ENCODE measurements around the gene BDKRB2. TPM values are rescaled to one million over a fixed set of nuclear protein-coding genes. Genes with fewer than 3 reads are reported as not detected.
"Not testable (repeated sequence)": the region's sequence is repeated elsewhere in the genome, so short reads cannot be mapped to it uniquely, and the experiment has no call there.

The BDKRB2 gene
- total RNA-seq, 1 experiment from 2014 or later, result 28.2 TPM

GRCh38 chr14:96231526-96232130 lies 27.0 kb downstream of the BDKRB2 start:
- H3K27me3 ChIP-seq (replicated peaks), result no peaks in the 10 kb centered on the region
- peaks cover 45% of the 10 kb centered on the region for H3K4me1 ChIP-seq (replicated peaks)
- DNase-seq (ENCODE audit: low read depth in 1 of 2, low spot score in 2 of 2), result peak; percentile 72 to 83
- H3K27ac ChIP-seq, result peak overlapping the region; percentile 83
- peaks cover 68% of the 10 kb centered on the region for H3K36me3 ChIP-seq
- H3K4me3 ChIP-seq, result no peak overlapping the region
- H3K9me3 ChIP-seq (replicated peaks), result no peaks in the 10 kb centered on the region

GRCh38 chr14:96232506-96232905 lies 27.9 kb downstream of the BDKRB2 start:
- DNase-seq (ENCODE audit: low read depth in 1 of 2, low spot score in 2 of 2), result no peak
- Histone ChIP-seq H3K9me3 (replicated peaks) (no peaks in the 10 kb centered on the region), H3K27ac (no peak overlapping the region), H3K27me3 (replicated peaks) (no peaks in the 10 kb centered on the region), H3K36me3 (peaks cover 73% of the 10 kb centered on the region), H3K4me3 (no peak overlapping the region), H3K4me1 (replicated peaks) (peaks cover 37% of the 10 kb centered on the region)

- H3K27ac ChIP-seq, result no peak overlapping the region
- H3K4me3 ChIP-seq, result no peak overlapping the region
- H3K36me3 ChIP-seq, result peaks cover 74% of the 10 kb centered on the region
- H3K27me3 ChIP-seq (replicated peaks), result no peaks in the 10 kb centered on the region
- H3K4me1 ChIP-seq (replicated peaks), result peaks cover 34% of the 10 kb centered on the region
- H3K9me3 ChIP-seq (replicated peaks), result no peaks in the 10 kb centered on the region
- no peak for DNase-seq (ENCODE audit: low read depth in 1 of 2, low spot score in 2 of 2)
Observed at GRCh38 chr14:96233661-96234060, 29.0 kb downstream of the BDKRB2 start.

- Histone ChIP-seq H3K4me3 (no peak overlapping the region), H3K27me3 (replicated peaks) (no peaks in the 10 kb centered on the region), H3K36me3 (peaks cover 84% of the 10 kb centered on the region), H3K27ac (no peak overlapping the region), H3K9me3 (replicated peaks) (no peaks in the 10 kb centered on the region), H3K4me1 (replicated peaks) (peaks cover 27% of the 10 kb centered on the region)
- DNase-seq (ENCODE audit: low read depth in 1 of 2, low spot score in 2 of 2), result no peak
Observed at GRCh38 chr14:96235426-96235825, 30.8 kb downstream of the BDKRB2 start.

- Histone ChIP-seq H3K27me3 (replicated peaks) (no peaks in the 10 kb centered on the region), H3K9me3 (replicated peaks) (no peaks in the 10 kb centered on the region), H3K4me1 (replicated peaks) (peaks cover 7% of the 10 kb centered on the region; the same call in 1 of the 2 replicates), H3K27ac (no peak overlapping the region), H3K4me3 (no peak overlapping the region), H3K36me3 (peaks cover 96% of the 10 kb centered on the region)
- DNase-seq (ENCODE audit: low read depth in 1 of 2, low spot score in 2 of 2), result no peak
Observed at GRCh38 chr14:96237641-96238040, 33.0 kb downstream of the BDKRB2 start.

- H3K27ac ChIP-seq, result no peak overlapping the region
- H3K36me3 ChIP-seq, result peaks cover 91% of the 10 kb centered on the region
- peaks cover 7% of the 10 kb centered on the region; the same call in 1 of the 2 replicates for H3K4me1 ChIP-seq (replicated peaks)
- H3K27me3 ChIP-seq (replicated peaks), result no peaks in the 10 kb centered on the region
- H3K4me3 ChIP-seq, result no peak overlapping the region
- no peak for DNase-seq (ENCODE audit: low read depth in 1 of 2, low spot score in 2 of 2)
- H3K9me3 ChIP-seq (replicated peaks), result no peaks in the 10 kb centered on the region
Observed at GRCh38 chr14:96238676-96239265, 34.1 kb downstream of the BDKRB2 start.

GRCh38 chr14:96239711-96240141 lies 35.1 kb downstream of the BDKRB2 start:
- no peaks in the 10 kb centered on the region for H3K27me3 ChIP-seq (replicated peaks)
- no peak overlapping the region for H3K4me3 ChIP-seq
- no peak overlapping the region for H3K27ac ChIP-seq
- H3K9me3 ChIP-seq (replicated peaks), result no peaks in the 10 kb centered on the region
- no peak for DNase-seq (ENCODE audit: low read depth in 1 of 2, low spot score in 2 of 2)
- peaks cover 92% of the 10 kb centered on the region for H3K36me3 ChIP-seq
- H3K4me1 ChIP-seq (replicated peaks), result peaks cover under 1% of the 10 kb centered on the region; the same call in 1 of the 2 replicates

GRCh38 chr14:96240641-96241040 lies 36.0 kb downstream of the BDKRB2 start:
- H3K9me3 ChIP-seq (replicated peaks), result no peaks in the 10 kb centered on the region
- H3K27ac ChIP-seq, result no peak overlapping the region
- DNase-seq (ENCODE audit: low read depth in 1 of 2, low spot score in 2 of 2), result no peak
- no peaks in the 10 kb centered on the region for H3K27me3 ChIP-seq (replicated peaks)
- peaks cover 94% of the 10 kb centered on the region for H3K36me3 ChIP-seq
- H3K4me1 ChIP-seq (replicated peaks), result peaks cover 6% of the 10 kb centered on the region
- no peak overlapping the region for H3K4me3 ChIP-seq

GRCh38 chr14:96242126-96242525 lies 37.5 kb downstream of the BDKRB2 start:
- Histone ChIP-seq H3K27ac (no peak overlapping the region), H3K36me3 (peaks cover 87% of the 10 kb centered on the region), H3K9me3 (replicated peaks) (no peaks in the 10 kb centered on the region), H3K4me3 (no peak overlapping the region), H3K27me3 (replicated peaks) (no peaks in the 10 kb centered on the region), H3K4me1 (replicated peaks) (peaks cover 21% of the 10 kb centered on the region)
- DNase-seq (ENCODE audit: low read depth in 1 of 2, low spot score in 2 of 2), result no peak

- no peak for DNase-seq (ENCODE audit: low read depth in 1 of 2, low spot score in 2 of 2)
- Histone ChIP-seq H3K9me3 (replicated peaks) (no peaks in the 10 kb centered on the region), H3K27ac (no peak overlapping the region), H3K36me3 (peaks cover 80% of the 10 kb centered on the region), H3K4me3 (no peak overlapping the region), H3K27me3 (replicated peaks) (no peaks in the 10 kb centered on the region), H3K4me1 (replicated peaks) (peaks cover 37% of the 10 kb centered on the region)
Observed at GRCh38 chr14:96243785-96244184, 39.1 kb downstream of the BDKRB2 start.

- H3K4me3 ChIP-seq, result not testable (repeated sequence)
- Histone ChIP-seq H3K36me3 (peaks cover 67% of the 10 kb centered on the region), H3K27ac (0 out of 2 replicates have a peak overlapping the region, but pooled peaks have one; percentile 85)
Observed at GRCh38 chr14:96245074-96245473, 40.4 kb downstream of the BDKRB2 start.

GRCh38 chr14:96245710-96246538 lies 41.3 kb downstream of the BDKRB2 start:
- Histone ChIP-seq H3K27ac (peak overlapping the region; percentile 85), H3K4me3 (no peak overlapping the region), H3K36me3 (peaks cover 59% of the 10 kb centered on the region), H3K4me1 (replicated peaks) (peaks cover 52% of the 10 kb centered on the region), H3K27me3 (replicated peaks) (no peaks in the 10 kb centered on the region), H3K9me3 (replicated peaks) (no peaks in the 10 kb centered on the region)
- no peak for DNase-seq (ENCODE audit: low read depth in 1 of 2, low spot score in 2 of 2)

More at GRCh38 chr14:96245074-96245473, 40.4 kb downstream of the BDKRB2 start:
- not testable (repeated sequence) for H3K27me3 ChIP-seq (replicated peaks); DNase-seq (ENCODE audit: low read depth in 1 of 2, low spot score in 2 of 2); H3K9me3 ChIP-seq (replicated peaks)
- peaks cover 50% of the 10 kb centered on the region for H3K4me1 ChIP-seq (replicated peaks)

GRCh38 chr14:96246539-96246847 lies 41.9 kb downstream of the BDKRB2 start:
- Histone ChIP-seq H3K27ac (peak overlapping the region; percentile 85), H3K36me3 (peaks cover 53% of the 10 kb centered on the region)

GRCh38 chr14:96247031-96247430 lies 42.4 kb downstream of the BDKRB2 start:
- peak overlapping the region; percentile 85 for H3K27ac ChIP-seq
- no peak overlapping the region for H3K4me3 ChIP-seq
- H3K9me3 ChIP-seq (replicated peaks), result no peaks in the 10 kb centered on the region
- H3K36me3 ChIP-seq, result peaks cover 48% of the 10 kb centered on the region
- H3K27me3 ChIP-seq (replicated peaks), result no peaks in the 10 kb centered on the region
- no peak for DNase-seq (ENCODE audit: low read depth in 1 of 2, low spot score in 2 of 2)
- H3K4me1 ChIP-seq (replicated peaks), result peaks cover 63% of the 10 kb centered on the region

More at GRCh38 chr14:96246539-96246847, 41.9 kb downstream of the BDKRB2 start:
- no peaks in the 10 kb centered on the region for H3K9me3 ChIP-seq (replicated peaks)
- H3K4me1 ChIP-seq (replicated peaks), result peaks cover 58% of the 10 kb centered on the region
- H3K4me3 ChIP-seq, result no peak overlapping the region
- DNase-seq (ENCODE audit: low read depth in 1 of 2, low spot score in 2 of 2), result peak; percentile 87 to 91
- H3K27me3 ChIP-seq (replicated peaks), result no peaks in the 10 kb centered on the region
